ENCODE data around the gene DOCK3. TPM values are rescaled to one million over a fixed set of nuclear protein-coding genes. Genes with fewer than 3 reads are reported as not detected.
"Not testable (repeated sequence)": the region's sequence is repeated elsewhere in the genome, so short reads cannot be mapped to it uniquely, and the experiment has no call there.

The DOCK3 gene
- total RNA-seq, 1 experiment from 2014 or later, result 0.12 TPM

DNA sequence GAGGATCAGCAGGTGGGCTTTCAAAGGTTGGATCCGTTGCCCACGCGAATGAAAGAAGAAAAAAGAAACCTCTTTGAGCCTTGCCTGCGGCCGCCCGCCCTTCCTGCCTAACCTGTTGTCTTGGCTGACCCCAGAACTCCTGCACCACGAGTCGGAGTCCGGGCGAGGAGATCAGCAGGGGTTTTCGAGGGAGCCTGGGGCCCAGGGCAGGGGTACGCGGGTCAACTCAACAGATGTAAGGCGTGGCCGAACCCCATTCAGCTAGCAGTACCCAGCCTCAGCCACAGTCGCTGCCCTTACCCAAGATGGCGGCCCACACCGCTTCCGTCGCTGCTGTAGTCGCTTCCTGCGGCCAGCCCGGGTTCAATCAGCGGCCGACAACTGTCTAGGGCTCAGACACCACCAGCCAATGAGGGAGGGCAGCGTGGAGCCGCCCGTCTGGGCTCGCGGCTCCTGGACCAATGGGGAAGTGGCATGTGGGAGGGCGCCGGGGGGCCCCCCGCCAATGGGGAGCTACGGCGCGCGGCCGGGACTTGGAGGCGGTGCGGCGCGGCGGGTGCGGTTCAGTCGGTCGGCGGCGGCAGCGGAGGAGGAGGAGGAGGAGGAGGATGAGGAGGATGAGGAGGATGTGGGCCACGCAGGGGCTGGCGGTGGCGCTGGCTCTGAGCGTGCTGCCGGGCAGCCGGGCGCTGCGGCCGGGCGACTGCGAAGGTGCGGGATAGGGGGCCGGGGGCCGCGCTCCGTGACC, 710.2 kb downstream of the DOCK3 start, which contains the start of gene MANF:
Gene MANF, plus strand, starts transcription at position 566 of the 748 bp plus-strand sequence. Its CDS starts 52 bp downstream, at position 618.
- peak; percentile 98 for DNase-seq (ENCODE audit: low read depth)

DNA sequence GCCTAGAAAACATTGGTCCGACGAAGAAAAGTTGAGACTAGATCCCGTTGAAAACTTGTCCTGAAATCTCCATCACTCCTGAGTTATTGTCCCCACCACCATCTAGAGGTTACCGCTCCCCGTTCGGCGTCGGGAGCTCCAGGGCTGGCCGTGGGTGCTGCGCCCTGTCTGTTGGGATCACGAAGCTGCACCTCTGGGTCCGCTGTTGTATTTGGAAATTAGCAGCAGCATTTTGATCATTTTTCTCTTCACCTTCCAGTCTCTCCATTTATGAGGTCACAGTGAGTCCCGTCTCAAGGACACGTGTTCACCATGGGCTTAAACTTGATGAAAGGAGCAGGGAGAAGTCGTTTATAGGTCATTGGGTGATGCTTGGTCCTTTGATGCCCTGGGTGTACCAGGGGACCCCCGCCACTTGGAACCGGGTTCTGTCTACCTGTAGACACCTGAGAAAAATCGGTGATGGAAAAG, 710.9 kb downstream of the DOCK3 start:
- no peak for DNase-seq (ENCODE audit: low read depth)

DNA sequence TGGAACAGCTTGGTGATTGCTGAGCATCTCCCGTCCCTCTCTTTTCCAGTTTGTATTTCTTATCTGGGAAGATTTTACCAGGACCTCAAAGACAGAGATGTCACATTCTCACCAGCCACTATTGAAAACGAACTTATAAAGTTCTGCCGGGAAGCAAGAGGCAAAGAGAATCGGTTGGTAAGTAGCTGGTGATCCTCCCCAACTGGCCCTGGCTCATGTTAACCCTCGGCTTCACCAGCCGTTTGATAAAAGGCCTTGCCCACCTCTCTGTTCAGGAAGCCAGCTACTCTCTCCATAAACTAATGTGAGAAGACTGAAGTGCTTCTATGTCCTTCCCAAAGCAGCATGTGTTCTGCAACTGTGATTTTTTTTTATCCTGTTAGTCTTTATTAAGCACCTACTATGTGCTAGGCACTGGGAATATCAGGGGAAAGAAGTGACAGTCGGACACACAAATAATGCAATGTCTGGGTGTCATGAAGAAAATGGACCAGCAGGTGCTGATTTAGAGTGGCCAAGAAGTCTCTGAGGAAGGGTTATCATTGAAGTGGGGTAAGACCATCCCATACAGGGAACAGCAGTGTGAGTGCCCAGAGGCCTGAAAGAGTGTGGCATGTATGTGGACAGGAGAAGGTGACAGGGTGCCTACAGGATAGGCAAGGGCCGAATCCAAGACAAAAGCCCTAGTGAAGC, 711.6 kb downstream of the DOCK3 start:
- DNase-seq (ENCODE audit: low read depth), result peak; percentile 13

DNA sequence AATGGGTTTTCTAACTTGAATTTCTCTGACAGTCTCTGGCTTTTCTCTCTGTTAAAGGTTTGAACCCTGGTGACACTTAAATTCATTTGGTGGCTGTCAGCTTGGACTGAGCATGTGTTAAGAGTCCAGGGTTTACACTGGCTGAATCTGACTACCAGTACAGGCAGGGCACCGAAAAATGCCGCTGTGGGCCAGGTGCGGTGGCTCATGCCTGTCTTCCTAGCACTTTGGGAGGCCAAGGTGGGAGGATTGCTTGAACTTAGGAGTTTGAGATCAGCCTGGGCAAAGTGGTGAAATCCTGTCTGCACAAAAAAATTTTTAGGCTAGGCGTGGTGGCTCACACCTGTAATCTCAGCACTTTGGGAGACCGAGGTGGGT, 712.1 kb downstream of the DOCK3 start:
- no peak for DNase-seq (ENCODE audit: low read depth)

DNA sequence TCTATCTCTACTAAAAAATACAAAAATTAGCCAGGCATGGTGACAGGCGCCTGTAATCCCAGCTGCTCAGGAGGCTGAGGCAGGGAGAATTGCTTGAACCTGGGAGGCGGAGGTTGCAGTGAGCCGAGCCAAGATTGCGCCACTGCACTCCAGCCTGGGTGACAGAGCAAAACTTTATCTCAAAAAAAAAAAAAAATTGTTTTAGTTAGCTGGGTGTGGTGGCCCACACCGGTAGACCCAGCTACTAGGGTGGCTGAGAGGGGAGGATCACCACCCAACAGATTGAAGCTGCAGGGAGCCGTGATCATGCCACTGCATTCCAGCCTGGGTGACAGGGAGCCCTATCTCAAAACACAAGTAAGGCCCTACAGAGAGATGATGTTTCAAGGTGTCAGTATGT, 712.6 kb downstream of the DOCK3 start:
- DNase-seq (ENCODE audit: low read depth), result not testable (repeated sequence)

DNA sequence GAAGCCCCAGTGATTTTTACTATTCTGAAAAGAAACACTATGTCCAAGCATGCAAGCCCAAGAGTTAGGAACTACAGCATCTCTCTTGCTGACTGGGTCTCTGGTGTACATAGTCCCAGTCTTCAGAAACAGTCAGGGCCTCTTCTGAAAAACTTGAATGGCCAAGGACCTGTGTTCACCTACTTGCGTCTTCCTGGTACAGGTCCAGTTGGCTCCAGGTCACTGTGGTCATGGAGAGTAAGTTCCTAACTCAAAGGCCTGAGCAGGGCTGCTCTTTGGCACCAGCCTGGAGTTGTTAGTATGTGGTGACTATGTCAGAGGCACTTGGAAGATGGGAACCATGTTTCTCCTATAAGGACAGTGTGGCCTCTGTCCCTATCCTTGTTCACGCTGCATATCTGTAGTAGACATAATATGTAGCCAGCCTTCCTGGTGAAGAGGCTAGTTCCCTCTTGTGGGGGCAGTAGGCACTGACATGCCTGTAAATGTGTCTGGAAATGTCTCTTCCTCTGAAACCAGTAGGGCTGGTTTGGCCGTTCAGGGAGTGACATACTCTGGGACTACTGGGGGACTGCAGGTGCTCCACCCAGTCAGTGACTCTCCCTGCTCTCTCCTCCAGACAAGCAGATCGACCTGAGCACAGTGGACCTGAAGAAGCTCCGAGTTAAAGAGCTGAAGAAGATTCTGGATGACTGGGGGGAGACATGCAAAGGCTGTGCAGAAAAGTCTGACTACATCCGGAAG, 713.7 kb downstream of the DOCK3 start:
- DNase-seq (ENCODE audit: low read depth), result peak; percentile 21

DNA sequence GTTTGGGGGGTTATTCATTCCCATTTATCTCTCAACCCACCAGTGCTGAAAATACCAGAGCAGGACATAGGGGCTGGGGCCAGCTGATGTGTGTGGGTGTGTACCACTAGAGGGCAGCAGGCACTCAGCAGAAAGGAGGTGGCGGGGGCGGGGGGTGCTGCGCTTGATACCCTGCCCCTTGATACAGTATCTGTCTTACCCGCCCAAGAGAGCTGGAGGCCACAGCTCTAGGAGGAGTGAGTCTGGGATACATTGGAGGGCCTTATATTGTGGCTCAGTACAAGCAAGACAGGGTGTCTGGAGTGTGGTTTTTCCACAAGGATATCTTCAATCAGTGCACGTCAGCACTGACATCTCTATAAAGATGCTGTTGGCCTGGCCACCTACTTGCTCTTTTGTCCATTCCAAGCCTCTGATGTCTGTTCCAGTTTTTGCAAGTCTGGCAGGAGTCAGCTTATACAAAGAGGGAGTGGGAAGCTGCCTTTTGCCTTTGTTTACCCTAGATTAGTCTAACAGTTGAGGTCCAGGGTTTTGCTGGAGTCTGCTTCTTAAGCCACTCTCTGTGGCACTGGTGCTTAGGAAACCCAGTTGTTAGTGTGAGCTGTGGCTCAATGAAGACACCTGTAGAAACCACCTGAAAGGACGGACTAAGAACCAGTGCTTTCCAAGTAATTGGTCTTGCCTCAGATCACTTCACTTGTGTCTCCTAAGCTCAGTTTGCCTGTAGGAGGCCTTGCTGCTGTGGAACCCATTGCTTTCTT, 714.9 kb downstream of the DOCK3 start:
- DNase-seq (ENCODE audit: low read depth), result peak; percentile 53

DNA sequence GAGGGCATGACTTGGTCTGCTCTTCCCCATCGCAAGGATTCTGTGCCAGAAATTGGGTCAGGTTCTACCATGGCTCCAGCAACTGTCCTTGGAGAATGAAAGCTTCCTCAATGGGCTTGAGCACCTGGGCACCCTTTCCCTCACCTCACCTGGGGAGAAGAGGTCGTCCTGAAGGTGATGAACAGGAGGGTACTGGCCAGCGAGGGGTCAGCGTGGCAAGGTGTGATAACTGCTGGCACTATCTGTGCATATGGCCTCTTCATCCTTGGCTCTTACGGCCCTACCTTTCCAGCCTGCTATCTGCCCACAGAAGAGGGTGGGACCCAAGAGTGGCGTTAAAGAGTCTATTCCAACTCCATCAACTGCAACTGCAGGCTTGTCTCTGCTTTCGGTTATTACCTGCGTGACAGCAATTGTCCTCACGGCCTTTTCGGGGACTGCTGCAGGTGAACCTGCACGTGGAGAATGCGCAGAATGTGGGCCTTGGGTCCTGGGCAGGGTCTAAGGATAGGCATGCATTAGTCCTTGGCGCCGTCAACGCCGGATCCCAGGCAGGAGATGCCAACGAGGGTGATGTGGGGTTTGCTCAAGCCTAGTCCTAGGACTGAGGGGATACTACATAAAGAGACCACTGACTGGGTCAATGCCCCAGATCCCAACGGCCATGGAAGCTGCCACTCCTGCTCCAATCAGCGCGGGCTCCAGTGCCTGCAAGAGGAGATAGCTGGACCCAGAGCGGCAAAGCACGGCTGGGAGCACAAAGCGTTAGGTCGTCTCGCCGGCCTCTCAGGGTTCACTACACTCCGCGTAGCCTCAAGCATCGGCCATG, 715.7 kb downstream of the DOCK3 start:
- DNase-seq (ENCODE audit: low read depth), result no peak

DNA sequence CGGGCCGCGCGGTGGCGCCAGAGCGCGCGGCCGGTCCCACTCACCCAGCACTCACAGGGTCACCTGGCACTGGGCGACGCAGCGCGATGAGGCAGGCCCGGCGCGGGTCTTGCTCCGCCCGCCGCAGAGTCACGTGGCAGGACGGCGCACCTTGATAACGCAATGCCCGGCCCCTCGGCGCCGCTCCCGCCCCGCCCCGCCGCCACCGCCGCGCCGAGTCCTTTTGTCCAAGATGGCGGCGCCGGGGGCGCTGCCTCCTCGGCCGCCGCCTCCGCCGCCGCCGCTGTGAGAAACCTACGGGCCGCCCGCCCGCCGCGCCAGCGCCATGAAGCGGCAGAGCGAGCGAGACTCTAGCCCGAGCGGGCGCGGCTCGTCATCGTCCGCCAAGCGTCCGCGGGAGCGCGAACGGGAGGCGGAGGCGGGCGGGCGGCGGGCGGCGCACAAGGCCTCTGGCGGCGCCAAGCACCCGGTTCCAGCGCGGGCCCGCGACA, 716.4 kb downstream of the DOCK3 start, which contains the start of gene RBM15B:
Gene RBM15B, plus strand, starts transcription at position 211 of the 491 bp plus-strand sequence. Its CDS starts 115 bp downstream, at position 326.
- DNase-seq (ENCODE audit: low read depth), result peak; percentile 96

DNA sequence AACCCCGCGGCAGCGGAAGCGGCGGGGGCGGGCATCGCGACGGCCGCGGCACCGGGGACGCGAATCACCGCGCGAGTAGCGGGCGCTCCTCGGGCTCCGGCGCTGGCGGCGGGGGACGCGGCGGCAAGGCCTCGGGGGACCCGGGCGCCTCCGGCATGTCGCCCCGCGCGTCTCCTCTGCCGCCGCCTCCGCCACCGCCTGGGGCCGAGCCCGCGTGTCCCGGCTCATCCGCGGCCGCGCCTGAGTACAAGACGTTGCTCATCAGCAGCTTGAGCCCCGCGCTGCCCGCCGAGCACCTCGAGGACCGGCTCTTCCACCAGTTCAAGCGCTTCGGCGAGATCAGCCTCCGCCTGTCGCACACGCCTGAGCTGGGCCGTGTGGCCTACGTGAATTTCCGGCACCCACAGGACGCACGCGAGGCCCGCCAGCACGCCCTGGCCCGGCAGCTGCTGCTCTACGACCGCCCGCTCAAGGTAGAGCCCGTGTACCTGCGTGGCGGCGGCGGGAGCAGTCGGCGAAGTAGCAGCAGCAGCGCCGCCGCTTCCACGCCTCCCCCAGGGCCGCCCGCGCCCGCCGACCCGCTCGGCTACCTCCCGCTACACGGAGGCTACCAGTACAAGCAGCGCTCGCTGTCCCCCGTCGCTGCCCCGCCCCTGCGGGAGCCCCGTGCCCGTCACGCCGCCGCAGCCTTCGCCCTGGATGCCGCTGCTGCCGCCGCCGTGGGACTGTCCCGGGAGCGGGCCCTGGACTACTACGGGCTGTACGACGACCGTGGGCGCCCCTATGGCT, 717.0 kb downstream of the DOCK3 start:
- peak; percentile 46 for DNase-seq (ENCODE audit: low read depth)

DNA sequence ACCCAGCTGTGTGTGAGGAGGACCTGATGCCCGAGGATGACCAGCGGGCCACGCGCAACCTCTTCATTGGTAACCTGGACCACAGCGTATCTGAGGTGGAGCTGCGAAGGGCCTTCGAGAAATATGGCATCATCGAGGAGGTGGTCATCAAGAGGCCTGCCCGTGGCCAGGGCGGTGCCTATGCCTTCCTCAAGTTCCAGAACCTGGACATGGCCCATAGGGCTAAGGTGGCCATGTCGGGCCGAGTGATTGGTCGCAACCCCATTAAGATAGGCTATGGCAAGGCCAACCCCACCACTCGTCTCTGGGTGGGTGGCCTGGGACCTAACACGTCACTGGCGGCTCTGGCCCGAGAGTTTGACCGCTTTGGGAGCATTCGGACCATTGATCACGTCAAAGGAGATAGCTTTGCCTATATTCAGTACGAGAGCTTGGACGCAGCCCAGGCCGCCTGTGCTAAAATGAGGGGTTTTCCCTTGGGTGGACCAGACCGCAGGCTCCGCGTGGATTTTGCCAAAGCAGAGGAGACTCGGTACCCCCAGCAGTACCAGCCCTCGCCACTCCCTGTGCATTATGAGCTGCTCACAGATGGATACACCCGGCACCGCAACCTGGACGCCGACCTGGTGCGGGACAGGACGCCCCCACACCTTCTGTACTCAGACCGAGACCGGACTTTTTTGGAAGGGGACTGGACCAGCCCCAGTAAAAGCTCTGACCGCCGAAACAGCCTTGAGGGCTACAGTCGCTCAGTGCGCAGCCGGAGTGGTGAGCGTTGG, 717.8 kb downstream of the DOCK3 start:
- DNase-seq (ENCODE audit: low read depth), result no peak

DNA sequence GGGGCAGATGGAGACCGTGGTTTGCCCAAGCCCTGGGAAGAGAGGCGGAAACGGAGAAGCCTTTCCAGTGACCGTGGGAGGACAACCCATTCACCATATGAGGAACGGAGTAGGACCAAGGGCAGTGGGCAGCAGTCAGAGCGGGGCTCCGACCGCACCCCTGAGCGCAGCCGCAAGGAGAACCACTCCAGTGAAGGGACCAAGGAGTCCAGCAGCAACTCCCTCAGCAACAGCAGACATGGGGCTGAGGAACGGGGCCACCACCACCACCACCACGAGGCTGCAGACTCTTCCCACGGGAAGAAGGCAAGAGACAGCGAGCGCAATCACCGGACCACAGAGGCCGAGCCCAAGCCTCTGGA, 718.4 kb downstream of the DOCK3 start:
- DNase-seq (ENCODE audit: low read depth), result no peak

DNA sequence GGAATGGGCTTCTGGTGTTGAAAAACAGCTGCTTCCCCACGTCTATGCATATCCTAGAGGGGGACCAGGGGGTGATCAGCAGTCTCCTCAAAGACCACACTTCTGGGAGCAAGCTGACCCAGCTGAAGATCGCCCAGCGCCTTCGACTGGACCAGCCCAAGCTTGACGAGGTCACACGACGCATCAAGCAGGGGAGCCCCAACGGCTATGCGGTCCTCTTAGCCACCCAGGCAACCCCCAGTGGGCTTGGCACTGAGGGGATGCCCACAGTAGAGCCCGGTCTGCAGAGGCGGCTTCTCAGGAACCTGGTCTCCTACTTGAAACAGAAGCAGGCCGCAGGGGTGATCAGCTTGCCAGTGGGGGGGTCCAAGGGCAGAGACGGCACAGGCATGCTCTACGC, 718.8 kb downstream of the DOCK3 start:
- no peak for DNase-seq (ENCODE audit: low read depth)

DNA sequence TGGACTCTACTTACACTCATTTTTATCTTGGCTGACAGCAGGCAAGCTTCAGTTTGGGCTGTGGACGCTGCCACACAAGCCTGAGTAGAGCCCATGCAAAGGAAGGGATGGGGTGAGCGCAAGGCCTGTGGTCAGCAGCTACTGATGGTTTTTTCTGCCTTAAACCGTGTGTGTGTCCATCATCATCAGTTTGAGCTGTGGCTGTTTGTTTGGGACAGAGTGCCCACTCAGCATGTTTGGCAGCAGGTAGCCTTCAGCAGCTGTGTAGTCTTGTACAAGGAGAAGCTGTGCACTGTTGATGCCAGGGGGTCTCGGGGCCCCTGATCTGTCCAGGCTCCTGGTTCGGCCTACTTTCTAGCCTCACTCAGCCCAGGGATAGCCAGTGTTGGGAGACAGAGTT, 719.8 kb downstream of the DOCK3 start:
- no peak for DNase-seq (ENCODE audit: low read depth)

DNA sequence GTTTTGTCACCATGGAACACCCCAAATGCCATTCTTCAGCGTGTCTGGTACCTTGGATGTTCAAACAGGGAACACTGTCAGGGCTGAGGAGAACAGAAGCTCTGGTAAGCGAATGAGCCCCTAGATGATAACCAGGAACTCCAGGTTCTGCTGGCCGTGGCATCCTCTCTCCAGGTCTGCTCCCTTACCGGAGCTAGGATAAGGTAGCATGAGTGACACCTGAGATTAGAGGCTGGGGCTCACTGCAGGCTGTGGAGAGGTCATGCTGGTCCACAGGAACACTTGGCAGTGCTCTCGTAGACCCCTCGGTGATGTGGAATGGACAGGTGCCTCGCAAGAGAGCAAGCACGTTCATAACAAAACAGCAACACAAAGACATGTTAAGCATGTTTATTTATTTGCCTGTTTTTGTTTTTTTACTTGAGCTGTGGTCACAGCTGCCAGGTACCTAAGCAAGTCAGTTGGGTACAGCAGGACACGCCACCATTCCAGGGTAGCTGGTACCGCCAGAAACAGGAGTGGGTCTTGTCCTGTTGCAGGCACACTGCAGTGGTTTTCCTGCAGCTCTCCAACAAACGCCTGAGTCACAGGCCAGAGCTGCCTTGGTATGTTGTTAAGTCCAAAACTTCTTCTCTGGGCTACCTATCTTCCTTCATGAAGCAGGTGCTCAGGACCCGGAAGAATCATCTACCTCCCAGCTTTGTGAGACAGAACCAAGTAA, 720.9 kb downstream of the DOCK3 start:
- DNase-seq (ENCODE audit: low read depth), result no peak

DNA sequence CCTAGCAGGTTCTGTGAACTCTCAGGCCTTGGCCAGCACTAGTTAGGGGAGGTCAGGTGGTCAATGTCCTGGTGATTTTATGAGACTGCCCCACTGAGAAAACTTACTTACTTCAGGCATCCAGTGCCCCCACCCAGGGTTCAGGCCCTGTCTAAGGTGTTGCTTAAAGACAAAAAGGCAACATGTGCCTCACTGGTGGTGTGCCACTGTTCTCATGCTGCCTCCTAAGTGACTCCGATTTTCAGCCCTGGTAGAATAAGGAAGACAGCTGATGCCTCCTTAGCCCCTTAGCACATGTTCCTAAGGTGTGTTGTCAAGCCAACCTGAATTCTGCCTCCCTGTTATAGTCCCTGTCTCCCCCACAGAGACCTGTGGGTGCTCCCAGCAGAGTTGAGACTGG, 721.7 kb downstream of the DOCK3 start:
- no peak for DNase-seq (ENCODE audit: low read depth)

DNA sequence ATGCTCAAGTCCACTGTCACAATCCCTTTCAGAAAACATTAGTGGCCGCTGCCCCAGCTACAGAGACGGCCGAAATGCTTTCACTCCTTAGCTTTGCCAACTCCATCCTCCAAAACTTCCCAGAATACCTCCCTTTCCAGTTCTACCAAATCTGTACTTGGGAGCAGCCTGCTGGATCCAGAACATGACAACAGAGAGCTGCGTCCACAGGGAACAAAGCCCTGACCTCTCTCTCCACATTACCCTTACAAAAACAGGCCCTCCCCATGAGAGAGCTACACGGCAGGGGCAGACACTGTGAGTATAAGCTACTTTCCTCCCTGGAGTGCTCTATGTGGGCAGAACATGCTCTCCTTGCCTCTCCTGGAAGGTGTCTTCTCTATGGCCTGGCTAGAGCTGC, 722.7 kb downstream of the DOCK3 start:
- no peak for DNase-seq (ENCODE audit: low read depth)

DNA sequence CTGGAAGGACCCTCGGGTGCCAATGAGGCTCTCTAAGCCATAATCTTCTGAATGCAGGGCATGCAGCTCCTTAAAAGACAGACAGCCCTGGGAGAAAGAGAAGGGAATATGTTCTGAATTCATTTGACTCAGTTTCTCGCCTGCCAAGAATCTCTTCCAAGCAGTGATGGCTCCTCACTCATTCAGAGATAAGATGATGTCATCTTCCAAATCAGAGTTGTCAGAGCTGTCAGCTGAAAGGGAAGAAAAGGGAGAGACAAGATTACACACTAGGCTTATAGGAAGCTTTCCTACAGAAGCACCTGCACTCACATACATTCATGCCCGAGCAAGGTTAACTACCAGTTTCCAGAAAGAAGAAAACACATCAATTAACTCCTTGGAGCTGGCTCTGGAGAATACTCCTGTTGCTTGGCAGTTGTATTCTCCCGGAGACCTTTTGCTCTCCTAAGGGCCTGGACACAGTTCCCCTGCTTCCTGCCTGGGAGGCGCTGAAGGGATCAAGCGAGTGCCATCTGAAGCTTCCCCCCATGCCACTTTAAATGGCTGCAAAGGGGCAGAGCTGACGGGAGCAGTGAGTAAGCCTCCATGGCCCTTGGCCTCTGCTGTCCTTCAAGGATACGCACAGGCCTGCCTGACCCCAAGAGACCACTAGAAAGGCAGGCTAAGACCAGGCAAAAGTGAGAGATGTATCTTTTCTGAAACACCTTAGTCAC, 724.0 kb downstream of the DOCK3 start:
- no peak for DNase-seq (ENCODE audit: low read depth)

Measured in RPMI7951 (cell line).